HCT116 (cell line): Measurements from ENCODE around the gene GAS2L2.

ENCODE experiments used
- CTCF ChIP-seq, 3 experiments: fragments of 200-600 bp in 1 of 3; sonication (generic) in 1 of 3; IDR thresholded peaks in 2 of 3; conservative IDR thresholded peaks in 1 of 3; 2 replicates each; pipeline ENCODE4 v1.5.1; 2012 to 2017; ENCODE audit warnings: low read depth in 2 of 3, low read length in 2 of 3, antibody characterized with exemption in 1 of 3, borderline replicate concordance in 1 of 3, control low read depth in 1 of 3, mild to moderate bottlenecking in 1 of 3, mixed read lengths in 1 of 3, mixed run types in 1 of 3, moderate library complexity in 1 of 3; ENCODE audit not compliant: insufficient read depth in 1 of 3
- EZH2phosphoT487 ChIP-seq: fragments of 200-600 bp; IDR thresholded peaks from 2 replicates; pipeline ENCODE4 v1.6.1; 2018; ENCODE audit warnings: antibody characterized with exemption, borderline replicate concordance
- TCF7L2 ChIP-seq: IDR thresholded peaks from 2 replicates; pipeline ENCODE4 v1.7.0; 2011; ENCODE audit warnings: borderline replicate concordance, inconsistent platforms; ENCODE audit not compliant: insufficient read depth, insufficient read length; ENCODE audit errors: extremely low read depth

GRCh38 chr17:35733366-35733765, 19.7 kb downstream of the GAS2L2 start:
- TF ChIP-seq CTCF (IDR thresholded peaks at IDR 0.05 in 2 of 3, conservative IDR thresholded peaks at IDR 0.05 in 1 of 3; ENCODE audit: borderline replicate concordance in 1 of 3, insufficient read depth in 1 of 3, low read depth in 2 of 3, low read length in 2 of 3) (no peak), TCF7L2 (no peak), EZH2phosphoT487 (no peak)
